ENCODE results near the gene RAB28. TPM values are rescaled to one million over a fixed set of nuclear protein-coding genes. Genes with fewer than 3 reads are reported as not detected.

The RAB28 gene
- total RNA-seq, 1 experiment from 2014 or later: 19.8 TPM

- Histone ChIP-seq H3K4me1 (ENCODE audit: insufficient read depth, low read length) (peaks cover 3% of the 10 kb centered on the region; the same call in 1 of the 2 replicates), H4K8ac (replicated peaks; ENCODE audit: insufficient read length, low read depth, low read length) (no peak overlapping the region), H2BK20ac (ENCODE audit: low read depth, low read length, poor library complexity, severe bottlenecking) (no peak overlapping the region), H2BK120ac (ENCODE audit: low read depth, low read length, poor library complexity, severe bottlenecking) (no peak overlapping the region), H3K23ac (ENCODE audit: insufficient read length, low read depth, low read length) (no peak overlapping the region), H4K5ac (ENCODE audit: insufficient read length, low read depth, low read length) (no peak overlapping the region), H2AFZ (ENCODE audit: low read length) (no peak overlapping the region), H3K4me2 (ENCODE audit: insufficient read depth, insufficient read length, low read length) (no peak overlapping the region), H3K79me2 (ENCODE audit: insufficient read depth, low read length) (no peaks in the 10 kb centered on the region), H2BK5ac (ENCODE audit: insufficient read length, low read length) (no peak overlapping the region), H3K23me2 (ENCODE audit: insufficient read length, low read depth, low read length, poor library complexity, severe bottlenecking) (no peaks in the 10 kb centered on the region), H4K20me1 (ENCODE audit: control insufficient read depth, insufficient read depth, insufficient read length) (no peaks in the 10 kb centered on the region), H2BK12ac (ENCODE audit: insufficient read length, low read depth, low read length) (no peak overlapping the region), H3K9ac (ENCODE audit: extremely low read depth, insufficient read length, low read length) (no peak overlapping the region), H3K4ac (ENCODE audit: low read depth, low read length) (no peak overlapping the region), H2AK5ac (ENCODE audit: insufficient read length, low read length) (no peak overlapping the region), H3K27ac (ENCODE audit: insufficient read length, low read depth, low read length) (no peak overlapping the region), H3K14ac (ENCODE audit: insufficient read depth, low read length) (no peak overlapping the region), H4K91ac (ENCODE audit: insufficient read length, low read depth, low read length) (no peak overlapping the region), H2BK15ac (ENCODE audit: low read depth, low read length) (no peak overlapping the region), H3K18ac (ENCODE audit: insufficient read length, low read depth, low read length) (no peak overlapping the region), H3T11ph (ENCODE audit: low read length) (no peak overlapping the region), H3K27me3 (ENCODE audit: insufficient read depth, low read length) (peaks cover 4% of the 10 kb centered on the region; the same call in 1 of the 2 replicates), H3K9me3 (ENCODE audit: control insufficient read depth, low read depth, low read length) (no peaks in the 10 kb centered on the region), H3K79me1 (ENCODE audit: insufficient read depth, low read depth, low read length, poor library complexity, severe bottlenecking) (no peaks in the 10 kb centered on the region), H3K56ac (ENCODE audit: insufficient read length, low read depth, low read length) (no peak overlapping the region)
- Mint-ChIP-seq H3K4me3 (no peak overlapping the region), H3K9me3 (no peaks in the 10 kb centered on the region), H3K36me3 (ENCODE audit: insufficient read depth in 1 of 3, low read depth in 3 of 3) (no peaks in the 10 kb centered on the region; a peak in 1 of 7 replicates), H3K4me1 (peaks cover 36 to 46% of the 10 kb centered on the region in 2 experiments), H3K27ac (no peak overlapping the region), H3K27me3 (ENCODE audit: low read depth) (peaks cover 6% of the 10 kb centered on the region)
- no peak for TF ChIP-seq CTCF (conservative IDR thresholded peaks at IDR 0.05)
- no peak for DNase-seq
- WGBS (ENCODE audit: extremely low coverage, insufficient read length, low lambda C conversion rate): no CpG with 5 or more reads among the region's 3 CpGs
Measured at GRCh38 chr4:13516315-13516860, 32.2 kb upstream of the RAB28 start.
